Activated T-cell treated with anti-CD3 and anti-CD28 coated beads, Interleukin-2, amount 50 U/mL, for 72 hours (primary cell): ENCODE data around the gene NFASC. TPM values are rescaled to one million over a fixed set of nuclear protein-coding genes. Genes with fewer than 3 reads are reported as not detected.

Experiments used
- ATAC-seq, 2 donors: fragments of 150-1000 bp; cut with Tn5 transposase; replicated peaks in 1 of 2; 2 replicates each; pipeline ENCODE4 v1.10.0; 2021; ENCODE audit warnings: moderate library complexity in 2 of 2, mild to moderate bottlenecking in 1 of 2
- DNase-seq, 2 donors: peaks; one replicate each; pipeline ENCODE4 v3.0.0; 2021 to 2022; ENCODE audit warnings: mixed read lengths in 1 of 2
- H3K27ac Mint-ChIP-seq: one replicate; pipeline ENCODE4 v1.8.0; 2022; ENCODE audit warnings: mild to moderate bottlenecking, moderate library complexity, mixed read lengths
- H3K27me3 Mint-ChIP-seq: one replicate; pipeline ENCODE4 v1.8.0; 2022; ENCODE audit warnings: low read depth, mixed read lengths
- H3K36me3 Mint-ChIP-seq, 2 donors: one replicate each; pipeline ENCODE4 v1.8.0; 2022; ENCODE audit warnings: mixed read lengths in 2 of 2, mild to moderate bottlenecking in 1 of 2; ENCODE audit not compliant: insufficient read depth in 2 of 2
- H3K4me1 Mint-ChIP-seq: one replicate; pipeline ENCODE4 v1.8.0; 2022; ENCODE audit warnings: low read depth, mixed read lengths
- H3K4me3 Mint-ChIP-seq, 2 donors: one replicate each; pipeline ENCODE4 v1.8.0; 2022; ENCODE audit warnings: mild to moderate bottlenecking in 2 of 2, mixed read lengths in 2 of 2, moderate library complexity in 2 of 2
- H3K9me3 Mint-ChIP-seq, 2 donors: one replicate each; pipeline ENCODE4 v1.8.0; 2022; ENCODE audit warnings: mixed read lengths in 2 of 2
- total RNA-seq, 2 donors: library from RNA; stranded (reverse); gene quantifications; one replicate each; pipeline ENCODE4 v1.2.3, GENCODE V29; 2022

The NFASC gene
- total RNA-seq, 2 donors from 2014 or later: 0.23 to 0.38 TPM

GRCh38 chr1:205013683-205014367, 143.2 kb downstream of the NFASC start:
- no peak for DNase-seq
- Mint-ChIP-seq H3K4me3 (no peak overlapping the region), H3K27me3 (no peaks in the 10 kb centered on the region), H3K9me3 (no peaks in the 10 kb centered on the region), H3K27ac (no peak overlapping the region), H3K4me1 (no peaks in the 10 kb centered on the region), H3K36me3 (no peaks in the 10 kb centered on the region)
- ATAC-seq: no peak

DNA sequence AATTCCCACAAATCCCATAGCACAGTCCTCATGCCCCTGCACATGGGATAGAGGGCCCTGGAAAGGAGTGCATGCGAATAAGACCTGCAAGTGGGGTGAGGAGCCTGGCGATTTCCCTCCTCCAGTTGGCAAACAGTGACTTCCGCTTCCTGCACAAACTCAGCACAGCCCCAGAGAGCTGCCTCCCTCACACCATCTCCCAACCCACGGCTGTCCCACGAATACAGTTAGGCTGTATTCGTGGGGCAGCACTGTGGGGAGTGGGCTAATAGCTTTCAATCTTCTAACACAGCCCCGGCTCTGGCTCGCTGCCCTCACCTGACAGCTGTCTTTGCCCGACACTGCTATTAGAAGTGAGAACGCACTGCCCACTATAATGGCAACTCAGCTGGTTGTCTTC, 144.1 kb downstream of the NFASC start:
- no peak overlapping the region for H3K27ac Mint-ChIP-seq
- H3K27me3 Mint-ChIP-seq: no peaks in the 10 kb centered on the region
- ATAC-seq (no peak), DNase-seq (no peak)
- no peaks in the 10 kb centered on the region for H3K4me1 Mint-ChIP-seq
- no peak overlapping the region for H3K4me3 Mint-ChIP-seq
- no peaks in the 10 kb centered on the region for H3K36me3 Mint-ChIP-seq
- no peaks in the 10 kb centered on the region for H3K9me3 Mint-ChIP-seq

DNA sequence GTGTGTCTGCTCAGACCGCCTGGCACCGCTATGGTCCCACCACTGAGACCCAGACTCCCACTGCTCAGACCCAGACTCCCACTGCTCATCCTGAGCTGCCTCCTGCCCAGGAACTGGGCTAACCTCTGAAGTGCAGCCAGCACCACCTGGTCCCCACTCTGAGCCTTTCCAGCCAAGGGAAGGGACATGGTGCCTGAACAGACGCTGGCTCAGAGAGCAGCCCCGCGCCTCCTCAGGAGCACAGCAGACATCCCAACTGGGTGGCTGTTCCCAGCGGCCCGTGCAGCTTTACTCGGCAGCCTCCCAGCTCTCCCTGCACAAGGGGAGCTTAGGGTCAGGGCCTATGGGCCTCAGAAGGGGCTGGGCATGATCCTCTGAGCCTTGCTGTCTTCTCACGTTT, 144.6 kb downstream of the NFASC start:
- no peak overlapping the region for H3K4me3 Mint-ChIP-seq
- H3K9me3 Mint-ChIP-seq: no peaks in the 10 kb centered on the region

GRCh38 chr1:205016075-205016474, 145.4 kb downstream of the NFASC start:
- Mint-ChIP-seq H3K27ac (no peak overlapping the region), H3K4me1 (no peaks in the 10 kb centered on the region), H3K9me3 (no peaks in the 10 kb centered on the region), H3K4me3 (no peak overlapping the region), H3K36me3 (no peaks in the 10 kb centered on the region), H3K27me3 (no peaks in the 10 kb centered on the region)
- DNase-seq (no peak), ATAC-seq (no peak)

More for the DNA sequence above, 144.6 kb downstream of the NFASC start:
- no peaks in the 10 kb centered on the region for H3K4me1 Mint-ChIP-seq
- H3K36me3 Mint-ChIP-seq: no peaks in the 10 kb centered on the region
- H3K27ac Mint-ChIP-seq: no peak overlapping the region
- DNase-seq: no peak
- H3K27me3 Mint-ChIP-seq: no peaks in the 10 kb centered on the region
- ATAC-seq: no peak

GRCh38 chr1:205016584-205016983, 145.9 kb downstream of the NFASC start:
- H3K27ac Mint-ChIP-seq: no peak overlapping the region
- H3K27me3 Mint-ChIP-seq: no peaks in the 10 kb centered on the region
- no peak overlapping the region for H3K4me3 Mint-ChIP-seq
- no peaks in the 10 kb centered on the region for H3K9me3 Mint-ChIP-seq
- no peaks in the 10 kb centered on the region for H3K4me1 Mint-ChIP-seq
- DNase-seq (no peak), ATAC-seq (no peak)
- H3K36me3 Mint-ChIP-seq: no peaks in the 10 kb centered on the region

- H3K27ac Mint-ChIP-seq: no peak overlapping the region
- H3K9me3 Mint-ChIP-seq: no peaks in the 10 kb centered on the region
- no peak for DNase-seq
- no peaks in the 10 kb centered on the region for H3K4me1 Mint-ChIP-seq
- no peaks in the 10 kb centered on the region for H3K27me3 Mint-ChIP-seq
- ATAC-seq: no peak
- H3K4me3 Mint-ChIP-seq: no peak overlapping the region
- H3K36me3 Mint-ChIP-seq: no peaks in the 10 kb centered on the region
Observed at GRCh38 chr1:205017001-205017400, 146.3 kb downstream of the NFASC start.

DNA sequence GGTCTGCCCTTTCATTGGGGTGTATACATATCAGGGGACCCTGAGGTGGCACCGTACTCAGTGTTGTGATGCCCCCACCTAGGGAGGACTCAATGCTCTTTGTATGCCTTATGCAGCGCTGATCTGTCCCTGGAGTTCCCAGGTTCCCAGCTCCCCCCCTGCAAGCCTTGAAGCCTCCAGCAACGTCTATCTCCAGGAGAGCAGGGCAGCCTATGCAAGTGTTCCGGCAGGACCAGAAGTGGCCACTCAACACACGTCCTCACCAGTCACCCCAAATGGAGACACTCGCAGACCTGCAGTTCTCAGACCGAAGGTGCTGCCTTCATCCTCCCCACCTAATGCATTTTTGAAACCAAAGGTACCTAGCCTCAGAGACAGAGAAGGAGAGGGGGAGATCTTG, 147.1 kb downstream of the NFASC start:
- H3K27ac Mint-ChIP-seq: no peak overlapping the region
- no peaks in the 10 kb centered on the region for H3K4me1 Mint-ChIP-seq
- H3K4me3 Mint-ChIP-seq: no peak overlapping the region
- no peak for DNase-seq
- no peaks in the 10 kb centered on the region for H3K27me3 Mint-ChIP-seq
- no peaks in the 10 kb centered on the region for H3K36me3 Mint-ChIP-seq
- ATAC-seq: no peak
- no peaks in the 10 kb centered on the region for H3K9me3 Mint-ChIP-seq

DNA sequence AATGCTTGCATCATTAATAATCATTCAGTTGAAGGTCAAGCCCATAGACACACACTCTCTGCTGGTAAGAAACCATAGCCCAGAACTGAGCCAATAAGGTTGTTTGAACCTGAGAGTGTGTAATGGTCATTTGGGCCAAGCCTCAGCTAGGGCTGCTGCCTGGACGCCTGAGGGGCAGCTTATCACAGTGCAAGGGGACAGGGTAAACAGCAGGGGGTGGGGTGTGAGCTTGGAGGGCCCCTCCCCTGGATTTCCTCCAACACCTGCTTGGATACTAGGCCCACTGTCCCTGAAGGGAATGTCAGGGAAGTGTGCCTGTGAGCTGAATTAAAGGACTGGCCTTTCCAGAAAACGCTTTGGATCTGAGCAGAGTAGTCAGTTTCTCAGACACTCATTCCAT, 147.7 kb downstream of the NFASC start:
- H3K4me1 Mint-ChIP-seq: no peaks in the 10 kb centered on the region
- DNase-seq: no peak
- H3K36me3 Mint-ChIP-seq: no peaks in the 10 kb centered on the region
- no peak overlapping the region for H3K27ac Mint-ChIP-seq
- no peak for ATAC-seq
- no peaks in the 10 kb centered on the region for H3K9me3 Mint-ChIP-seq
- H3K4me3 Mint-ChIP-seq: no peak overlapping the region
- H3K27me3 Mint-ChIP-seq: no peaks in the 10 kb centered on the region

DNA sequence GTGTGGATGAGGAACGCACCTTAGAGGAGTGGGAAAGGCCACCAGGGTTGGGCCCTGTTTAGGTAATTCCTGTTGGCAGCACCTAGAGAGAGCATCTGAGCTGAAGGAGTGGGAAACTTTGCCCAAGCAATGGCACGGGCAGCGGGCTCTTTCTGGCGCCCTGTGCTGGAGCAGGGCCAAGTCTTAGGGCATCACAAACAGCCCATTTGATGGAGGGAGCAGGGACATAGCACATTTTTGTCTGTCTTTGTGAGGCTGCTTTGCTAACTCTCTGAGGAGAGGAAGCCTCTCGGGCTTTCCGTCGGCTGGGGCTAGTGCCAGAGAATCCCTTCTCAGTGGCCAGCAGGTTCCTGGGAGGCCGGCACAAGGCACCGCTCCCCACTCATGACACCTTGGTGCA, 149.8 kb downstream of the NFASC start:
- H3K27me3 Mint-ChIP-seq: no peaks in the 10 kb centered on the region

GRCh38 chr1:205024679-205025078, 154.0 kb downstream of the NFASC start:
- Mint-ChIP-seq H3K27ac (no peak overlapping the region), H3K9me3 (no peaks in the 10 kb centered on the region), H3K27me3 (no peaks in the 10 kb centered on the region), H3K4me1 (no peaks in the 10 kb centered on the region), H3K4me3 (no peak overlapping the region), H3K36me3 (no peaks in the 10 kb centered on the region)
- ATAC-seq: no peak
- DNase-seq: no peak

More for the DNA sequence above, 149.8 kb downstream of the NFASC start:
- Mint-ChIP-seq H3K27ac (no peak overlapping the region), H3K4me1 (no peaks in the 10 kb centered on the region), H3K4me3 (no peak overlapping the region), H3K9me3 (no peaks in the 10 kb centered on the region), H3K36me3 (no peaks in the 10 kb centered on the region)
- no peak for DNase-seq
- ATAC-seq: no peak

GRCh38 chr1:205025239-205025638, 154.6 kb downstream of the NFASC start:
- H3K4me1 Mint-ChIP-seq: no peaks in the 10 kb centered on the region
- DNase-seq (no peak), ATAC-seq (no peak)
- H3K9me3 Mint-ChIP-seq: no peaks in the 10 kb centered on the region
- H3K27me3 Mint-ChIP-seq: no peaks in the 10 kb centered on the region
- H3K27ac Mint-ChIP-seq: no peak overlapping the region
- H3K4me3 Mint-ChIP-seq: no peak overlapping the region
- H3K36me3 Mint-ChIP-seq: no peaks in the 10 kb centered on the region

DNA sequence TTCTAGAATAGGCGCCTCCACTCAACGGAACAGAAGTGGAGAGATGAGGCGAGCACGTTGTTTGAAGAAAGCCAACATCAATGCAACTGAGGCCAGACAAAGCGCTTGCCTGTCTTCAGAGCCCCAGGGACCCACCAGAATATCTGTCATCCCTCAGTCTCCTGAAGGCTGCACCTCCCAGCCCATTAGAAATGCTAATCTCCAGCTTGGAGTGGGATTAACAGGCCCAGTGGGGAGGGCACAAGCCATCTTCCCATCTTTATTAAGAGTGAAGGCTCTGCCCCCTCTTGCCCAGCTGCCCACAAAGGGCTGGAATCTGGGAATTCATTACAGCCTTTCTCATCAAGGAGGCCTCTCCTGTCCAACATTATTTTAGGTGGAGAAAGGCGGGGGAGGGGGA, 155.5 kb downstream of the NFASC start:
- ATAC-seq: no peak
- H3K4me1 Mint-ChIP-seq: no peaks in the 10 kb centered on the region
- H3K27ac Mint-ChIP-seq: no peak overlapping the region
- no peaks in the 10 kb centered on the region for H3K27me3 Mint-ChIP-seq
- H3K36me3 Mint-ChIP-seq: no peaks in the 10 kb centered on the region
- no peak overlapping the region for H3K4me3 Mint-ChIP-seq
- H3K9me3 Mint-ChIP-seq: no peaks in the 10 kb centered on the region
- no peak for DNase-seq

- Mint-ChIP-seq H3K9me3 (no peaks in the 10 kb centered on the region), H3K27me3 (no peaks in the 10 kb centered on the region), H3K4me1 (no peaks in the 10 kb centered on the region), H3K36me3 (no peaks in the 10 kb centered on the region), H3K27ac (no peak overlapping the region), H3K4me3 (no peak overlapping the region)
- DNase-seq (no peak), ATAC-seq (no peak)
Observed at GRCh38 chr1:205028390-205028789, 157.7 kb downstream of the NFASC start.

DNA sequence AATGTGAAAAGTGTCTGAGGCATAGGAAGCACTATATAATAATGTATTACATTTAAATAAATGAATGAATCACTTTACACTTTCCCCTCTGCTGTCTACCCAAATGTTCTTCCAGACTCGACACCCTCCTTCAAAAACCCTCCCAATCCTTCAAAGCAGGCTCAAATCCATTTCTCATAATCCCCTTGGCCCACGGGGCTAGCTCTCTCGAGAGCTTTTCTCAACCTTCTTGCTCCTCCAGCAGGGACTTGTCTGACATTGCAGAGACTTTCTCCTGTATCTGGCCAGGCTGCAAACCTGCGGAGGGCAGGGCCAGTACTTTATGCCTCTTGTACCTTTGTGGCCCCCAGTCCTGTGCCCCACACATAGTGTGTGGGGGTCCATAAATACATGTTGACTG, 158.3 kb downstream of the NFASC start:
- ATAC-seq (no peak), DNase-seq (no peak)
- H3K4me3 Mint-ChIP-seq: no peak overlapping the region
- H3K9me3 Mint-ChIP-seq: no peaks in the 10 kb centered on the region
- no peaks in the 10 kb centered on the region for H3K27me3 Mint-ChIP-seq
- no peaks in the 10 kb centered on the region for H3K36me3 Mint-ChIP-seq
- H3K4me1 Mint-ChIP-seq: no peaks in the 10 kb centered on the region
- H3K27ac Mint-ChIP-seq: no peak overlapping the region
